Adrenal gland (tissue), 5 donors: Measurements from ENCODE around the gene CD8A.

Experiments used
- POLR2A ChIP-seq, 2 donors: fragments of 450-650 bp; IDR thresholded peaks; one replicate each; pipeline ENCODE4 v1.6.1; 2017; ENCODE audit warnings: antibody characterized with exemption in 2 of 2, mild to moderate bottlenecking in 2 of 2, moderate library complexity in 1 of 2
- TF ChIP-seq, protein P1 (sequence below), 6 experiments: fragments of 450-650 bp in 4 of 6; fragments of 200-600 bp in 2 of 6; sonication (generic) in 1 of 6; IDR thresholded peaks; 1 replicate in 5 of 6; 2 replicates in 1 of 6; pipeline versions ENCODE4 v1.5.1 to v1.8.0; 2016 to 2021; ENCODE audit warnings: antibody characterized with exemption in 6 of 6, mild to moderate bottlenecking in 2 of 6, moderate library complexity in 1 of 6
- donor health status: DM: no; HTN: no; CAD: no.

DNA sequence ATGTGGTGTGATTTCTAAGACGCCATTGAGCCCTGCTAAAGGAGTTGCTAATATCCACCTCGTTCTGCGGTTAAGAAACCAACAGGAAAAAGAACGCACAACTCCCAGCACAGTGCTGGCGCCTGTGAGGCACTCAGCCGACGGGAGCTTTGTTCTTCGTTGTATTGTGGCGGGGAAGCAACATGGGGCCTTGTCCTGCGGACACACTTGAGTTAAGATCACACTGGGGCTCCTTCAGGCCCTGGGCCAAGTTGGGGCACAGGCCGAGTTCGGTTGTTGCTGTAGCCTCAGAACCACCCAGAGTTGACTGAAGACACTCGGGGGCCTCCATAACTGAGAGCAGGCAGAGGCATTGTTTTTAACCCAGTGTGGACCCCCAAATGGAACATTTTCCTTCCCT, 30.6 kb upstream of the CD8A start:
- no peak for TF ChIP-seq POLR2A (IDR thresholded peaks at IDR 0.05)
- TF ChIP-seq, protein P1, sequence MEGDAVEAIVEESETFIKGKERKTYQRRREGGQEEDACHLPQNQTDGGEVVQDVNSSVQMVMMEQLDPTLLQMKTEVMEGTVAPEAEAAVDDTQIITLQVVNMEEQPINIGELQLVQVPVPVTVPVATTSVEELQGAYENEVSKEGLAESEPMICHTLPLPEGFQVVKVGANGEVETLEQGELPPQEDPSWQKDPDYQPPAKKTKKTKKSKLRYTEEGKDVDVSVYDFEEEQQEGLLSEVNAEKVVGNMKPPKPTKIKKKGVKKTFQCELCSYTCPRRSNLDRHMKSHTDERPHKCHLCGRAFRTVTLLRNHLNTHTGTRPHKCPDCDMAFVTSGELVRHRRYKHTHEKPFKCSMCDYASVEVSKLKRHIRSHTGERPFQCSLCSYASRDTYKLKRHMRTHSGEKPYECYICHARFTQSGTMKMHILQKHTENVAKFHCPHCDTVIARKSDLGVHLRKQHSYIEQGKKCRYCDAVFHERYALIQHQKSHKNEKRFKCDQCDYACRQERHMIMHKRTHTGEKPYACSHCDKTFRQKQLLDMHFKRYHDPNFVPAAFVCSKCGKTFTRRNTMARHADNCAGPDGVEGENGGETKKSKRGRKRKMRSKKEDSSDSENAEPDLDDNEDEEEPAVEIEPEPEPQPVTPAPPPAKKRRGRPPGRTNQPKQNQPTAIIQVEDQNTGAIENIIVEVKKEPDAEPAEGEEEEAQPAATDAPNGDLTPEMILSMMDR (IDR thresholded peaks at IDR 0.05), result no peak
